ENCODE data around the gene TSPO.
A peak's percentile ranks its signal among the peaks of the same experiment; 100 is the strongest.

TSPO gene

GRCh38 chr22:43179146-43179910 is 28.0 kb downstream of the TSPO start:
- DNase-seq (ENCODE audit: low read depth in 2 of 2), result no peak

- DNase-seq (ENCODE audit: low read depth in 2 of 2), result no peak
Observed at GRCh38 chr22:43179911-43180195, 28.5 kb downstream of the TSPO start.

GRCh38 chr22:43180670-43181069 is 29.3 kb downstream of the TSPO start:
- DNase-seq (ENCODE audit: low read depth in 2 of 2), result no peak

- no peak for DNase-seq (ENCODE audit: low read depth in 2 of 2)
Observed at GRCh38 chr22:43181321-43182076, 30.1 kb downstream of the TSPO start.

- no peak for DNase-seq (ENCODE audit: low read depth in 2 of 2)
Observed at GRCh38 chr22:43182118-43182517, 30.8 kb downstream of the TSPO start.

GRCh38 chr22:43182726-43183125 is 31.4 kb downstream of the TSPO start:
- no peak for DNase-seq (ENCODE audit: low read depth in 2 of 2)

GRCh38 chr22:43183496-43184277 is 32.3 kb downstream of the TSPO start:
- no peak for DNase-seq (ENCODE audit: low read depth in 2 of 2)

- DNase-seq (ENCODE audit: low read depth in 2 of 2), result no peak
Observed at GRCh38 chr22:43185860-43186261, 34.5 kb downstream of the TSPO start.

GRCh38 chr22:43186272-43187170 is 35.2 kb downstream of the TSPO start, which contains the start of gene TTLL12:
Gene TTLL12 (minus strand): TSS chr22:43187134. CDS start chr22:43187069, 65 bp downstream.
- DNase-seq (ENCODE audit: low read depth in 2 of 2), result peak; percentile 9 to 38

- peak; percentile 88 to 93 for DNase-seq (ENCODE audit: low read depth in 2 of 2)
Observed at GRCh38 chr22:43187171-43188099, 36.1 kb downstream of the TSPO start.

- no peak for DNase-seq (ENCODE audit: low read depth in 2 of 2)
Observed at GRCh38 chr22:43188829-43189545, 37.6 kb downstream of the TSPO start.

- DNase-seq (ENCODE audit: low read depth in 2 of 2), result no peak
Observed at GRCh38 chr22:43191831-43192230, 40.5 kb downstream of the TSPO start.

GRCh38 chr22:43197271-43197941 is 46.0 kb downstream of the TSPO start:
- no peak for DNase-seq (ENCODE audit: low read depth in 2 of 2)

- DNase-seq (ENCODE audit: low read depth in 2 of 2), result no peak
Observed at GRCh38 chr22:43198126-43198525, 46.8 kb downstream of the TSPO start.

GRCh38 chr22:43198936-43199335 is 47.6 kb downstream of the TSPO start:
- no peak for DNase-seq (ENCODE audit: low read depth in 2 of 2)

- no peak for DNase-seq (ENCODE audit: low read depth in 2 of 2)
Observed at GRCh38 chr22:43199541-43199940, 48.2 kb downstream of the TSPO start.

GRCh38 chr22:43200031-43200430 is 48.7 kb downstream of the TSPO start:
- DNase-seq (ENCODE audit: low read depth in 2 of 2), result no peak

GRCh38 chr22:43200555-43200954 is 49.2 kb downstream of the TSPO start:
- DNase-seq (ENCODE audit: low read depth in 2 of 2), result no peak

Data from stimulated activated CD8-positive, alpha-beta memory T cell treated with anti-CD3 and anti-CD28 coated beads, Interleukin-15, amount 100 ng/mL, for 4 hours (primary cell).